ENCODE measurements around the gene SST. TPM values are rescaled to one million over a fixed set of nuclear protein-coding genes. Genes with fewer than 3 reads are reported as not detected.
"Not testable (repeated sequence)": the region's sequence is repeated elsewhere in the genome, so short reads cannot be mapped to it uniquely, and the experiment has no call there.

Gene SST
- total RNA-seq, 3 donors from 2014 or later (not counting 1 experiment from before 2014, with no cell fraction given), result not detected

- peaks cover 12% of the 10 kb centered on the region for H3K27me3 ChIP-seq (ENCODE audit: control insufficient read depth, insufficient read depth, low read length)
- H3K4me3 ChIP-seq (ENCODE audit: low read length), result no peak overlapping the region
- intact Hi-C loops (cut with micrococcal nuclease), result no loop called here
- peaks cover 5% of the 10 kb centered on the region for H3K9me3 ChIP-seq (ENCODE audit: control insufficient read depth, insufficient read depth, low read length)
- H3K4me1 Mint-ChIP-seq, result no peaks in the 10 kb centered on the region
- ATAC-seq, result no peak
- DNase-seq, result no peak
- no peak overlapping the region for H3K4me3 Mint-ChIP-seq
- peaks cover 21 to 33% of the 10 kb centered on the region in 2 donors for H3K27me3 Mint-ChIP-seq (ENCODE audit: low read depth in 2 of 2)
- no peak for TF ChIP-seq CTCF (IDR thresholded peaks at IDR 0.05)
- H3K9me3 Mint-ChIP-seq, result peaks cover 0 to 3% of the 10 kb centered on the region in 2 donors
- H3K36me3 ChIP-seq (ENCODE audit: control insufficient read depth, insufficient read depth, low read length), result no peaks in the 10 kb centered on the region
- no peak overlapping the region for H3K27ac Mint-ChIP-seq
- H3K27ac ChIP-seq (ENCODE audit: low read length), result no peak overlapping the region
- no peaks in the 10 kb centered on the region for H3K4me1 ChIP-seq (ENCODE audit: control insufficient read depth, insufficient read depth, low read length)
- H3K36me3 Mint-ChIP-seq, result no peaks in the 10 kb centered on the region
- 100% methylated on average over 1 of the region's 5 CpGs for WGBS (ENCODE audit: insufficient coverage)
These were observed 16.6 kb upstream of the SST start for GRCh38 chr3:187686621-187687273.

- ATAC-seq (no peak), DNase-seq (no peak)
- Histone ChIP-seq H3K4me1 (ENCODE audit: control insufficient read depth, insufficient read depth, low read length) (no peaks in the 10 kb centered on the region), H3K9me3 (ENCODE audit: control insufficient read depth, insufficient read depth, low read length) (peaks cover 5% of the 10 kb centered on the region), H3K4me3 (ENCODE audit: low read length) (no peak overlapping the region), H3K27me3 (ENCODE audit: control insufficient read depth, insufficient read depth, low read length) (peaks cover 12% of the 10 kb centered on the region), H3K36me3 (ENCODE audit: control insufficient read depth, insufficient read depth, low read length) (no peaks in the 10 kb centered on the region), H3K27ac (ENCODE audit: low read length) (no peak overlapping the region)
- Mint-ChIP-seq H3K9me3 (peaks cover 0 to 3% of the 10 kb centered on the region in 2 donors), H3K27ac (no peak overlapping the region), H3K27me3 (ENCODE audit: low read depth in 2 of 2) (peaks cover 19 to 33% of the 10 kb centered on the region in 2 donors), H3K4me3 (no peak overlapping the region), H3K36me3 (no peaks in the 10 kb centered on the region), H3K4me1 (no peaks in the 10 kb centered on the region)
- WGBS (ENCODE audit: insufficient coverage), result 96% methylated on average over 7 of the region's 7 CpGs
- TF ChIP-seq CTCF (IDR thresholded peaks at IDR 0.05), result no peak
- intact Hi-C loops (cut with micrococcal nuclease), result no loop called here
These were observed 15.8 kb upstream of the SST start for GRCh38 chr3:187685948-187686347.

- H3K4me3 ChIP-seq (ENCODE audit: low read length), result no peak overlapping the region
- H3K9me3 Mint-ChIP-seq, result peaks cover 0 to 3% of the 10 kb centered on the region in 2 donors
- peaks cover 5% of the 10 kb centered on the region for H3K9me3 ChIP-seq (ENCODE audit: control insufficient read depth, insufficient read depth, low read length)
- DNase-seq (no peak), ATAC-seq (no peak)
- H3K27me3 Mint-ChIP-seq (ENCODE audit: low read depth in 2 of 2), result peaks cover 21 to 33% of the 10 kb centered on the region in 2 donors
- H3K36me3 ChIP-seq (ENCODE audit: control insufficient read depth, insufficient read depth, low read length), result no peaks in the 10 kb centered on the region
- no peaks in the 10 kb centered on the region for H3K4me1 Mint-ChIP-seq
- no peaks in the 10 kb centered on the region for H3K36me3 Mint-ChIP-seq
- H3K4me1 ChIP-seq (ENCODE audit: control insufficient read depth, insufficient read depth, low read length), result no peaks in the 10 kb centered on the region
- H3K27ac Mint-ChIP-seq, result no peak overlapping the region
- intact Hi-C loops (cut with micrococcal nuclease), result no loop called here
- 0% methylated on average over 1 of the region's 2 CpGs for WGBS (ENCODE audit: insufficient coverage)
- peaks cover 11% of the 10 kb centered on the region for H3K27me3 ChIP-seq (ENCODE audit: control insufficient read depth, insufficient read depth, low read length)
- H3K27ac ChIP-seq (ENCODE audit: low read length), result no peak overlapping the region
- TF ChIP-seq CTCF (IDR thresholded peaks at IDR 0.05), result no peak
- H3K4me3 Mint-ChIP-seq, result no peak overlapping the region
These were observed 14.7 kb upstream of the SST start for GRCh38 chr3:187684880-187685279.

GRCh38 chr3:187684444-187684843 is 14.2 kb upstream of the SST start:
- Histone ChIP-seq H3K4me3 (ENCODE audit: low read length) (no peak overlapping the region), H3K27me3 (ENCODE audit: control insufficient read depth, insufficient read depth, low read length) (peaks cover 9% of the 10 kb centered on the region), H3K4me1 (ENCODE audit: control insufficient read depth, insufficient read depth, low read length) (no peaks in the 10 kb centered on the region), H3K36me3 (ENCODE audit: control insufficient read depth, insufficient read depth, low read length) (no peaks in the 10 kb centered on the region), H3K9me3 (ENCODE audit: control insufficient read depth, insufficient read depth, low read length) (peaks cover 5% of the 10 kb centered on the region), H3K27ac (ENCODE audit: low read length) (no peak overlapping the region)
- no peak overlapping the region for H3K27ac Mint-ChIP-seq
- intact Hi-C loops (cut with micrococcal nuclease), result no loop called here
- no peak for TF ChIP-seq CTCF (IDR thresholded peaks at IDR 0.05)
- no peaks in the 10 kb centered on the region for H3K36me3 Mint-ChIP-seq
- 89% methylated on average over 1 of the region's 1 CpG for WGBS (ENCODE audit: insufficient coverage)
- H3K4me3 Mint-ChIP-seq, result no peak overlapping the region
- peaks cover 0 to 3% of the 10 kb centered on the region in 2 donors for H3K9me3 Mint-ChIP-seq
- H3K4me1 Mint-ChIP-seq, result peaks cover 3 to 4% of the 10 kb centered on the region in 2 donors
- peaks cover 23 to 35% of the 10 kb centered on the region in 2 donors for H3K27me3 Mint-ChIP-seq (ENCODE audit: low read depth in 2 of 2)
- no peak for DNase-seq
- no peak for ATAC-seq

- intact Hi-C loops (cut with micrococcal nuclease), result loop anchor here (2.0 kb wide), 1 partner anchor 461 kb away; no protein-coding TSS in a partner anchor
- H3K4me1 Mint-ChIP-seq; H3K27me3 ChIP-seq (ENCODE audit: control insufficient read depth, insufficient read depth, low read length); H3K9me3 Mint-ChIP-seq; H3K27ac ChIP-seq (ENCODE audit: low read length); H3K4me1 ChIP-seq (ENCODE audit: control insufficient read depth, insufficient read depth, low read length); ATAC-seq; H3K4me3 ChIP-seq (ENCODE audit: low read length); H3K36me3 ChIP-seq (ENCODE audit: control insufficient read depth, insufficient read depth, low read length); H3K4me3 Mint-ChIP-seq; H3K27ac Mint-ChIP-seq; DNase-seq; H3K9me3 ChIP-seq (ENCODE audit: control insufficient read depth, insufficient read depth, low read length); H3K36me3 Mint-ChIP-seq: not testable (repeated sequence)
- 81% methylated on average over 11 of the region's 11 CpGs for WGBS (ENCODE audit: insufficient coverage)
- H3K27me3 Mint-ChIP-seq (ENCODE audit: low read depth in 2 of 2), result peaks cover 22 to 33% of the 10 kb centered on the region in 2 donors
These were observed 11.6 kb upstream of the SST start for GRCh38 chr3:187681756-187682155.

Data from natural killer cell (primary cell).